Measurements from ENCODE around the gene HOXB13.

Gene HOXB13

DNA sequence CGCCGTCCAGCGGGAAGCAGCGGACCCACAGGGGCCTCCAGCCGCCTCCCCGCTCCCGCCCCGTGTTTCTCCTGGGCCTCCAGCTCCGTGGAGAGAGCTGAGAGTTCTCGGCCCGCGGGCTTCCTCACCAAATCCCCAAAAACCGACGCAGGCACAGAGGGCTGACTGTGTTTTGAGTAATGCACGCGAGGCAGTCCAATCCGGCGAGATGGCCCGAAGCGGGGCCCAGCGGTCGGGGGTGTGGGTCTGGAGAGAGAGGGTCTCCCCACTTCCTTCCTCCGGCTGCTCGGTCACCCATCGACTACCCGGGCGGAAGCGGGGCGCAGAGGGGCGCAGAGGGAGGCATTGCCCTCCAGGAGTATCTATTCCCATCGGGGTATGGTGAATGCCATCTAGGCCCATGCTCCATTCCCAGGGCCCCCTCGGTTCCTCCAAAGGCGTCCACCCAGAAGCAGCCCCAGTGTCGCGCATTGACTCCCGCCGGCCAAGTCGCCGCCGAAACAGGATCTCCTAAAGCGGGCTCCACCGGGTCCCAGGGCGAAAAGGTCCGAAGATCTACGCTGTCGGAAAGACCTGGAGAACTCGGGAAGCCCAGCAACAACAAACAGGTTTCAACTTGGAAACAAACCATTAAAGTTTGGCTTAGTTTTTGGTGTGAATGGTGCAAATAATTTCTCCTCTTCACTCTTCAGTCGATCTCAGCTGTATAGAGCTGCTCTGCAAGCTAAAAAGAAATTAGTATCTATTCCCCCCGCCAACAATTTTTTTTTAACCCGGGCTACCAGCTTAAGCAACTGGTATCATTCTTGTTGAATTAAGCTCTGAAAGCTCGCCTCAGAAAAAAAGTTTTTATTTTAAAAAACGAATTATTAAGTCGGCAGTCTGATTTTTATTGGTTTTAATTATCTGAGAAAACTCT is 19.2 kb upstream of the HOXB13 start:
- no peak for DNase-seq

DNA sequence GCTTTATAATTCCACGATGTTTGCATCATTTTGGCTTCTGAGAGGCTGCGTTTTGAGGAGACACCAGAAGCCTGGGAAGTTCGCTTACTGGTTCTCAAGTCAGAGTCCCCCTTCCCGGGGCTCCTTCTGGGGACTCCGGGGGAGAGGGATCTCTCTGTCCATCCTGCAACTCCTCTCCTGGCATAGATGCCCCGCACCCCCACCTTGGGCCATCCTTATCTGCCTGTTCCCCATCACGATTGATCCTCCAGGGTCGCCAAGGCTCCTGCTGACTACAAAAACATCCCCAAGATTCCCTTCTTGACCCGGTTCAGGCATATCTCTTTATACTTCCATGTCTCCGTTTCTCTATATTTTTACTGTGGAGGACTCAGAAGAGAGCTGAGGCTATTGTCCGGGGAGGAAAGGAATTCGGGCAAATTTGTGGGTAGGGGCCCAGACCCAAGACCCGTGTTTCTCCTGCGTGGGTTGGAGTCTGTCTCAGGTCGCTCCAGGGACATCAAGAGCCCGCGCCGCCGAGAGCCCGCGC is 18.4 kb upstream of the HOXB13 start:
- DNase-seq: no peak

DNA sequence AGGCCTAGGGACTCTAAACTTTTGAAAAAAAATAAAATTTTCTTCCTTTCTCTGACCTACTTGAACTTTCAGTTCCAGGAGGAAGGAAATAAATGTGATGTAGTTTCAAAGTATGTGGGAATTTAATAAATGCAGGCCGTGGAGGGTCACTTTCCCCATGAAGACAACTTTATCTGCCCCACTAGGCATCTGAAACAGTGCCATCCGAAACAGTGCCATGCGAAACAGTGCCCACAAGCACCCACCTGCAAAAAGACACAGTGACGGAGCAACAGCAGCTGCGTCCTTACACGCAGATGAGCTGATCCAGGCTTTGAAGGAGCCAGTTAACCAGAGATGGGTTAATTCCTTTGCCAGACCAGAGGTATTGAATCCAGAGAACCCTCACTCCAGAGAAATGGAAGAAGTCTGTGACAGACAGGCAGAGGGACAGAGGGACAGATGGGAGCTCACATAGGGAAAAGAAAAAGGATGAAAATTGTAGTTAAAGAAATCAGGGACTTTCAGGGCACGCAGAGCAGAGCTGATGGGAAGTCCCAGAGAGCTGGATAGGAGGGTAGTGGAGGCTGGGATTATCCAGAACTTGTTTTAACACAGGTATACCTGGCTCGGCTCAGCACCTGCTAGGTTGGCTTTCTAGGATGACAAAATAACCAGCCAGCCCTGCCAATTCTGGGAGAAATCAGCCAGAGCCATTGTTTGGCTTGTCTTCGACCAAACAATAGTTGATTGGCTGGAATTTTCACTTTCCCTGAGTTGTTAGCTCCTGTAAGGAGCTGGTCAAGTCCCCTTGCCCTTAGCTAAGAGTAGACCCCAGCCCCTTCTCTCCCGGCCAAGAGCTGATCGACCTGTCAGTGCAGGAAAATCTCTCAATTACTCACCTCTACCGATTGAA is 17.1 kb upstream of the HOXB13 start:
- DNase-seq: no peak

DNA sequence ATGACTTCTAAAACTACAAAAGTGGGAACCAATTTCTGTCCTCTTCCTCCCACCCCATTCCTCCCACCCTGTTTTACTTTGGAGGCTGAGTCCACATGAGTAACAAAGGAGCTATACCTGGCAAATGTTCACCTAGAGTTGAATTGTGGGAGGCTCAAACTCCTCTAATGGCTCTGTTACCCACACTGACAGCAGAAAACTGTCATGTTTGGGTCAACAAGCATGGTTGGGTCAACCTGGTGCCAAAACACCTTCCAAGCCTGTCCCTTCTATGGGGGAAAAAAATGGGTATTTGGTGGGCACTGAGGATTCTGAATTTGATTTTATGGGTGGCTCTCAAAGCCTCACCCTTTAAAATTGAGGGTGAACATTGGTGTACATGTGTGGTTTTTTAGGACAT is 12.0 kb upstream of the HOXB13 start:
- no peak for DNase-seq

DNA sequence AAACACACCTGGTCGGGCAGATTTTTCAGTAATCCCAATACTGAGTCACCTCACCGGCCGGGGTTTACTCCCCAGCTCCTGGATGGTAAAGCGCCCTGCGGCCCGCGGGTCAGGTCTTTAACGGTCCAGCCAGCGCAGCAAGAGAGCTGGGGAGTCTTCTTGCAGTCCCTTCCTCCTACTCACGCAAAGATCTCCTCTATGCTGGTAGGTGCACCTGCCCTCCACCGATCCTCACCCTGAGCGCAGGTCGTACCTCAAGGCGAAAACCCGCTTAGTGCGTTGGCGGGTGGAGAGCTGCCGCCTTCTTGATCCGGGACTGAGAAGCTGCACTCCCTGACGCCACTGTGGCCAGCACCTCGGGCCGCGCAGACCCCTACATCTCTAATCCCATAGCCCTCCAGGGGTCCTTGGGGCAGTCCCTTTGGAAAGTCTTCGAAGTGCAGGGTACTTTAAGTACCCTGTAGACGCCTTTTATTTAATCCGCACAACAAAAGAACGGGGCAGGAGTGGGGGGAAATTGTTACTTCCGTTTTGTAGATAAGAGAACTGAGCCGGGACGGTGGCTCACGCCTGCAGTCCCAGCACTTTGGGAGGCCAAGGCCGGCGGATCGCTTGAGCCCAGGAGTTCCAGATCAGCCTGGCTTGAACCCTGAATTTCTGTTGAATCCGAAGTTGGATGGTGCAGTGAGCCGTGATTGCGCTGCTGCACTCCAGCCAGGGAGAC is 10.4 kb upstream of the HOXB13 start:
- no peak for DNase-seq

DNA sequence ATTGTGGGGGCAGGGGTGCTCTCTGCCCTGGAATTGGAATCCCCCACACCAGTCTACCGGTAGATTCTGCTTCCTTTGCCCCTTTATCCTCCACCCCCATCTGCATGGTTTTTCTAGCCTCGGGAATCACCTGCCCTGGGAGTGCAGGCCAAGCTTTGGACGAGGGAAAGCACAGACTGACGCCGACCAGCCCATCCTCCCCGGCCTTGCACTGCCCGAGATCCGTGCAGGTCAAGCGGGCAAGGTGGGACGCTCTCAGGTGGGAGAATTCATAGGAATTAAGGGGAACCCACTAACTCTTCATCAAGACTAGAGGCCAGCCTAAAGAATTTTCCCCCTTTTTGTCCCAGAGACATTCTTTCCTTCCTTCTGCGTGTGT is 9.9 kb upstream of the HOXB13 start:
- no peak for DNase-seq

DNA sequence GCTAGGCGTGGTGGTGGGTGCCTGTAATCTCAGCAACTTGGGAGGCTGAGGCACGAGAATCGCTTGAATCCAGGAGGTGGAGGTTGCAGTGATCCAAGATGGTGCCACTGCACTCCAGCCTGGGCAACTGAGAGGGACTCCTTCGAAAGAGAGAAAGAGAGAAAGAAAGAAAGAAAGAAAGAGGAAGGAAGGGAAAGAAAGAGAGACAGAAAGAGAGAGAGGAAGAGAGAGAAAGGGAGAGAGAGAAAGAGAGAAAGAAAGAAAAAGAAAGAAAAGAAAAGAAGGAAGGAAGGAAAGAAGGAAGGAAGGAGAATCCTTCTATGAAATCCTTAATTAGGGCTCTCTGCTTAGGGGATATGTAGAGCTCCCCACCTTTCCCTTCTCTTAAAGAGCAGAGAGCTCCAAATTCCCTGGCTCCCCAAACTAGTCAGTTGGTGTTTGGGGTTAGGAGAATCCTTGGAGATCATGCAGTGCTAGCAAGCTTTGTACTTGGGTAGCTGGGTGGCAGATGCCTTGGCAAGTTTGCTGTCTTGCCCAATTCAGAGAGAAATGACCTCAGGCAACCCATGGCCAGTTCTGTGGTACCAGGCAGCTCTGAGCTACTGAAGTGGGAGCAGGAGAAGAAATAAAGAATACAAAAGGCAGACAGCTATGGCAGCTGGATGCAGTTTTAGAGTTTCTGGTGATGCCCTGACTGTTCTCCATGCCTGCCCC is 8.9 kb upstream of the HOXB13 start:
- DNase-seq: no peak

DNA sequence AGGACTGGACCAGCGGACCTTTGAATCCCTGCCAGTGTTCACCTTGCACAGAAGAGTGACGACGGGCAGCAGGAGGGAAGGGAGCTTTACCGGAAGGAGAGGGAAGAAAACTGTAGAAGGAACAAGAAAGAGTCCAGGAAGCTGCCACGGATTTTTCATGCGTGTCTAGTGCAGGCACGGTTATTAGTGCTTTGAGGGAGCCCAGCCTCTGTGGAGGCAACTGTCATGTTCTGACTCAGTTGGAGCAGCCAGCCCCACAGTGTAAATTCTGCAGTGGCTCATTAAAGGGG is 6.5 kb upstream of the HOXB13 start:
- DNase-seq: no peak

DNA sequence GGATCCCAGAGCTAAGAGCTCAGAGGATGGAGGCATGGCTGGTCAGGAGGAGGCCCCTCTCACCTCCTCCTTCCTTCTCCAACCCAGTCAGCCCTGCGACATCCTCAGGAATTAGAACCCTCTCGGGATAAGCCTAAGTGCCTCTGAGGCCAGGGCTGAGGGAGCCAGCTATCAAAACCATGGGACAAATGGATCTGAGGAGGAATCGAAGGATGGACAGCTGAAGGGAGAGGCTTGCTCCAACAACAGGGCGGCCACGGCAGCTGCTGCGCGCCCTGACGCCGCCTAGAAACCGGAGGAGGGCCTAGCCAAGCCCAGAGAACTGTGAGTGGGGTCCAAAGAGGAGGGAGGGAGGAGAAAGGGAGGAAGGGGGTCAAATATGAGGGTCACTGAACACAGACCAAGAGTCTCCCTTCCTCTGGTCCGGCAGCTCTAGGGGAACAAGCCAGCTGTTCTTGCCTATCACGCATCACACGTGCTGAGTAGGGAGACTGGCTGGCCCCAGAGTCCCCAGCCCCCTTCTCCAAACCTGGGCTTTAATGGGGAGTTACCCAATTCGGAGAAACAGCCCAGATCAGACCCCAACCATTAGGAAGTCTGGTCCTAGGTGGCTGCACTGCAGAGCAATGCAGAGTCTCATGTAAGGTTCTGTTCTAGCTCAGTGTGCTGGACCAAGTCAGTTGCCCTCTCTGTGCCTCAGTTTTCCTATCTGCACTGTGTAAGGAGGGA is 5.9 kb upstream of the HOXB13 start:
- no peak for DNase-seq

DNA sequence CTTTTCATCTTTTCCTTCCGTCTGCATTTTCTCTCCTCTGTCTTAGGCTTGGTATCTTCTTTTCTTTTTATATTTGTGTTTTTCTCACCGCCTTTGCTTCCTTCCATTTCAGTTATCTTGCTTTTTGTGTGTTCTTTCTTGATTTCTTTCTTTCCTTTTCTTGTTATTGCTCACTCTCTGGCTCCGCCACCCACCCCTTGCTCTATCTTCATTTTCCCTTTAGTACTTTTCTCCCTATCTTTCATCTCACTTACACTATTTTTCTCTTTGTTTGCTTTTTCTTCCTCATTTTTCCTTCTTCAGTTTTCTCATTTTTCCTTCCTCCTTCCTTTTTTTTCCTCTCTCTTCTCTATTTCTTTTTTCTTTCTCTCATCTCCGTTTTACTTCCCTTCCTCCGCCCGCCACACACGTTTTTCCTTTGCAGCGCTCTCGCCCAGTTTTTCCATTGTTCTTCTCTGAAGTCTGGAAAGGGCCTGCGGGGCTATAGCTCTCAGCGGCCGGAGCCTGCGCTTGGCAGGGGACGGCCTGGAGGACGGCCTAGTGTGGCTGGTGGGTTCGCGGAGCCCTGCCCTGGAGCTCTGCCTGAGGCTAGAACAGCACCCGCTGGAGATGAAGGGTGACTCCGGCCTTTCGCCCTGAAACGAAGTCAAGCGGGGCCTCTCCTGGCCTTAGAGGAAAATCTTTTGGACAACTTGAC is 5.2 kb upstream of the HOXB13 start:
- no peak for DNase-seq

DNA sequence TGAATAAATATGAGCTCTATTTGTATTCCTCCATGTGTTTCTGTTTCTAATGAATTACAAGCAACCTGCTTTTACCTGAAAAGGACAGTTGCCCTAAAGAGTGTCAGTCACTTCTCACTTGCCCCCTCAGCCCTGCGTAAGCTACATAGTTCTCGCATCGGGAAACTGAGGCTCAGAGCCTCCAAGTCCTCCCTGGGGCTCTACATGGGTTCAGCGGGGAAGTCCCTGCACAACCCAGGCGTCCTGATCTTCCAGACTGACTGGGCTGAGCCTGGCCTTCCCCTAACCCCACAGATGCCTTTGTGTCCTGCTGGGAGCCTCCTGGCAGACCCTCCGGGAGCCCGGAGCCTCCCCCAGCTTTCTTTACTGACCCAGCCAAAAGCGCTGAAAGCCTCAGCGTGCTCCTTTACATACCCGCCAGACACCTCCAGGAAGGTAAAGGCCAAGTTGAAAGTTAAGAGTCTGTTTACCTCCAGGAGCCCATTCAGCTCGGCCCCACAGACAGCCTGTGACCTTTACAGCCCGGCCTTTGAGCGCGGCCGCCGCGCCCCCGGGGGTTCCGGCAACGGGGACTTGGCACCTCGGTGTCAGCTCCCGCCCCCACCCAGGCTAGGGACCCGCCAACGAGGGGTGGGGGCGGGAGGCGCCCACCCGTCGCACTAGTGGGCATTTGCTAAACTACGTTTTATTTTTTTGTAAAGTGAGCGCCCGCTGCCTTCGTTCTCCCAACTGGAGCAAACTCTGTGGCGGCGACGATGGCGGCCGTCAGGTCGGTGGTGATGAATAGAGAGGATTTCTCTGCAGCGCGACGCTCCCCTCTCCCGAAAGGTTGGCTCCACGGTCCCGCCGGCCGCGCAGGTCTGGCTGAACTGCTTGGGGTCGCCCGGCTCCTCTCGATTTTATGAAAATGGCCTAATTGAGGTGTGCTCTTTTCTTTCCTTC is 4.4 kb upstream of the HOXB13 start:
- no peak for DNase-seq

DNA sequence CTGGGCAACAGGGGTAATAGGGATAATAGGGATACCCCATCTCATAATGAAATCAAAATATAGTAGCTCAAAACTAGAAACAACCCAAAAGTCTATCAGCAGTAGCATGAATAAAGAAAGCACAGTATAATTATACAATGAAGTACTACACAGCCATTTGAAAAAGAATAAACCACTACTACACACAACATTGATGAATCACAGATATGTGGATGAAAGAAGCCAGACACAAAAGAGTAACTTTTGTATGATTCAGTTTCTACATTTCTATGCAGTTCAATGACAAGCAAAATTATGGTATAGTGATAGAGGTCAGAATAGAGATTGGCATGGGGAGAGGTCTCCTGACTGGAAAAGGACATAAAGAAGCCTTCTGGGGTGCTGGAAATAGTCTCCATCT is 2.8 kb upstream of the HOXB13 start:
- DNase-seq: no peak

DNA sequence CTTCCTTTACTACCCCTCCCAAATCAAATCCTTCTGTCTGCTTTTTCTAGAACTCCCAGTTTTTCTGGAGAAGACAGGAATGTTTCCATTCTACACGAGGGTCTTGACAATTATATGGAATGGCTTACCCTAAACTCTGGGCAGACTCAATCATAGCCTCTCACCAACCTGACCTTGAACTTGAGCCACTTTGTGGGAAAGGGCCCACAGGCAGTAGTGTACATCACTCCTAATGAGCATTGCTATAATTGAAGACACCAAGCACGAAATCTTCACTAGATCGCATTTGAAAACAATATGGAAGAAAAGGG is 1.6 kb upstream of the HOXB13 start:
- no peak for DNase-seq

DNA sequence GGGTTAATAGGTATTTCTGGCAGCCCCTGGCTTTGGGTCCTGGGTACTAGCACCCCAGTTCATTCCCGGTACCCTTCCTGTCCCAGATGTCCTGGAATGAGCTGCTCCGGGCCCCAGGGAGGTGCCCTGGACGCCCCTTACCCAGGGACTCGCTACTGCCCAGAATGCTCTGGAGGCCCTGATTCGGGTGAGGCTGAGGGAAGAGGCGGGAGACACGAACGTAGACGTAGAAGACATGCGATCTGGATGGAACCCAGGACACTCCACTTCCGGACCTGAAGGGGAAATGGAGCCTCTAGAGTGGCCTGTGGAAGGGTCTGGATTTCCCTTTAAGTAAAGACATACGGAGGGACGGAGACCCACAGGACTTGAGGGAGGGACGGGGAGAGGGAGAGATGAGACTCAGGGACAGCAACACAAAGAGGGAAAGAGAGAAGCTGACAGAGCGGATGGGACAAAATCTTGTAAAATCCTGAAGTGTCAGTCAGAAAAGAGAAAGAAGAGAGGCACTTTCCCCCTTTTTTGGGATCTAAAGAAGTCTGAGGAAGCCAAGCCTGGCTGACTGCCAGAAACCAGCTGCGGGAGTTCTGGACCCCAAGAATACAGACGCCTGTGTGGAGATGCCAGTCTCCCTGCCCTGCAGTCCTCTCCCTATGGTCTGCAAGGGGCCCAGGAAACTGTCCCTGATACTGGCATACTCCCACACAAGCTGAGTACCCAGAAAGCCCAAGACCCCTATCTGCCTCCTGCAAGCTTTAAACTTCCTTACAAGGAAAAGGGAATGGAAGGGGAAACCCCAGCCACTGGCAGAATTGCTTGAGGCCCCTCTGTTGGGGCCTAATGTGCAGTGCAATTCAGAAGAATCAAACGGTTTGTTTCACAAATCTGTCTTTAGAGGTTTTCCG is 1.0 kb upstream of the HOXB13 start:
- no peak for DNase-seq

DNA sequence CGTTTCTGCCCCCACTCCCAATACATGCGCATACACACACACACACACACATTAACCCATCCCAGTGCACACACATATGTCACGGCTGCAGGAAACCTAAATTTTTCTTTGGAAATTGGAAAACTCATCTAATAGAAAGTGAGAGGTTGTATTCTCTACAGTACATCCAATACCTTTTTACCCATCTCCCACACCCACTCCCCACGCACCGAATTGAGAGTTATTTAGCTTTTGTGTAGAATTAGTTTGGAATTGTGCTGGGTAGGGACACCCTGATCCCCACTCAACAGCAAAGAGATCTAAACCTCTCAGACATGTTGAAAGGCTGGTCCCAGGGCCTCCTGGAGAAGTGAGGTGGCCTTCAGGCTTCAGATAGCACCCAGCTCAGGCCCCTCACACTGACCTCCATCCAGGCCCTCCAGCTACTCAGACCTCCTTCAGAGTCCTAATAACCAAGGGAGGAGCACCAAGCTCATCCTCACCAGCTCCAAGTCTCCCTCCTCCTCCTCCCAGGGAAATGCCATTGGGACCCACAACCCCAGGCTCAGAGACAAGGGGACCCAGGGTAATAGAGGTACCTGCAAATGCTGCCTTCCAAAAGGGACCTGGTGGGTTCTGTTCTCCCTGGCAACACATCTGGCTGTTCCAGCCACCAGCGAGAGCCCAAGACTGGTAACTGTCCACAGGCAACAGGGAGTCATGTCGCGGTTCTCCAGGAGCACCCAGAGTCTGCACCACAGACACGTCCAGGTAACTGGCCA is 955 bp downstream of the HOXB13 start:
- no peak for DNase-seq

DNA sequence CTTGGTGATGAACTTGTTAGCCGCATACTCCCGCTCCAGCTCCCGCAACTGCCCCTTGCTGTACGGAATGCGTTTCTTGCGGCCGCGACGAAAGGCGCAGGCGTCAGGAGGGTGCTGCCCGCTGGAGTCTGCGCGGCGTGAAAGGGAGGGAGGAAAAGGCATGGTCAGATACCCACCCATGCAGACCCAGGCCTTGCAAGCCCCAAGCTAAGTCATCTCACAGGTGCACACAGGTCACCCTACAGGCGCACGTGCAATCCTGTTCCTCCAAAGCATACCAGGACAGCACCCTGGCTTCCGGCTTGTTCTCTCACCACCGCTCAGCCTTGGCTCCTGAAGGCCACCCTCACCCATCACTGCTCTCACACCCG is 1.6 kb downstream of the HOXB13 start:
- DNase-seq: no peak

DNA sequence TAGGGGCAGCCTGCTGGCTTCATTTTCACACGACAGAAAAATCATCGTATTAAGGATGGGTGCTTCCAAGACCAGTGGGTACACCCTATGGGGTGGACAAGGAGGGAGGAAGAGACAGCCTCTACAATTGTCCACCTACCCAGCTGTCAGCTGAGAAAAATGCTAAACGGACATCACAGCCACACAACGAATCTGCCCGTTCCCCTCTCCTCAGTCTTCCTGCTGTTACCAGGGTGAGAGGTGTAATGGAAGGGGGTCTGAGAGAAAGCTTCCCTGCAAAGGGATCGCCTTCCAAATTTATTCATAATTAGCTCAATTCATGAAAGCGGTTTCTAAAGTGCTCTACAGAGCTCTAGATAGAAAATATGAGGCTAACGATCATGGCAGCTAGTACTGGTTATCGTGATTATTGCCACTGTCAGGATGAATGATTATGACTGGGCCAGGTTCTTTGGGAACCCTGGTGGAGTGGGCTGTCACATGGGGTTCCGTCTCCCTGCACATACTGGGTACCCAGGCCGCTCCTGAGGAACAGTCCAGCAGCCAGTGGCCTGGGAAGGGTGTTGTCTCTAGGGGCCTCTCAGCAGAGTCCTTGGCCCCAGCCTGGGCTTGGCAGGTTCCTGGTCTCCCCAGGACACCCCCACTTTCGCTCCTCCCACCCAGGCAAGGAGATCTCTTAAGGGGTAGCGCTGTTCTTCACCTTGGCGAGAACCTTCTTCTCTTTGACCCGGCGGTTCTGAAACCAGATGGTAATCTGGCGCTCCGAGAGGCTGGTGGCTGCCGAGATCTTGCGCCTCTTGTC is 2.2 kb downstream of the HOXB13 start:
- DNase-seq: no peak

Measured in activated CD8-positive, alpha-beta memory T cell treated with anti-CD3 and anti-CD28 coated beads, Interleukin-2, amount 50 U/mL, for 4 hours (primary cell).